ENCODE measurements around the gene MRGPRX2. TPM values are rescaled to one million over a fixed set of nuclear protein-coding genes. Genes with fewer than 3 reads are reported as not detected.

The MRGPRX2 gene
- total RNA-seq, 1 experiment from 2014 or later: not detected

GRCh38 chr11:19018901-19019300 is 41.6 kb downstream of the MRGPRX2 start:
- no peaks in the 10 kb centered on the region for H3K9me3 ChIP-seq
- H3K4me3 ChIP-seq (ENCODE audit: low read depth, low read length): no peak overlapping the region
- ChIA-PET POLR2A (no interaction called here), CTCF (no interaction called here)
- H3K4me1 ChIP-seq: 0 out of 2 replicates have a peak, but pooled peaks cover under 1% of the 10 kb centered on the region
- Mint-ChIP-seq H3K27ac (ENCODE audit: unreplicated experiment) (no peak overlapping the region), H3K4me1 (ENCODE audit: low read depth, unreplicated experiment) (no peaks in the 10 kb centered on the region), H3K9me3 (ENCODE audit: unreplicated experiment) (no peaks in the 10 kb centered on the region), H3K36me3 (ENCODE audit: insufficient read depth, unreplicated experiment) (no peaks in the 10 kb centered on the region), H3K4me3 (ENCODE audit: unreplicated experiment) (no peak overlapping the region), H3K27me3 (ENCODE audit: insufficient read depth, unreplicated experiment) (peaks cover 2% of the 10 kb centered on the region)
- BruUV-seq (replicated peaks): no TSS peak
- no peaks in the 10 kb centered on the region for H3K36me3 ChIP-seq (ENCODE audit: control insufficient read depth, insufficient read depth, low read length)
- intact Hi-C loops (cut with micrococcal nuclease; ENCODE audit: unreplicated experiment): no loop called here
- H3K27me3 ChIP-seq (replicated peaks; ENCODE audit: control insufficient read depth, insufficient read depth, low read length): no peaks in the 10 kb centered on the region
- no peak for TF ChIP-seq CTCF (IDR thresholded peaks at IDR 0.05; ENCODE audit: insufficient read depth in 1 of 2, low read depth in 1 of 2, low read length in 1 of 2, severe bottlenecking in 1 of 2, unreplicated experiment in 1 of 2)
- peak; percentile 71 to 76 for DNase-seq

- ChIA-PET POLR2A (no interaction called here), CTCF (no interaction called here)
- Histone ChIP-seq H3K4me1 (peaks cover 12% of the 10 kb centered on the region; the same call in 1 of the 2 replicates), H3K36me3 (ENCODE audit: control insufficient read depth, insufficient read depth, low read length) (no peaks in the 10 kb centered on the region), H3K4me3 (ENCODE audit: low read depth, low read length) (no peak overlapping the region), H3K27me3 (replicated peaks; ENCODE audit: control insufficient read depth, insufficient read depth, low read length) (no peaks in the 10 kb centered on the region), H3K9me3 (no peaks in the 10 kb centered on the region; the same call in 1 of the 2 replicates)
- no TSS peak for BruUV-seq (replicated peaks)
- TF ChIP-seq CTCF (IDR thresholded peaks at IDR 0.05; ENCODE audit: insufficient read depth in 1 of 2, low read depth in 1 of 2, low read length in 1 of 2, severe bottlenecking in 1 of 2, unreplicated experiment in 1 of 2): no peak
- Mint-ChIP-seq H3K4me3 (ENCODE audit: unreplicated experiment) (no peak overlapping the region), H3K27ac (ENCODE audit: unreplicated experiment) (peak overlapping the region; percentile 53), H3K4me1 (ENCODE audit: low read depth, unreplicated experiment) (peaks cover 13% of the 10 kb centered on the region), H3K9me3 (ENCODE audit: unreplicated experiment) (peaks cover 25% of the 10 kb centered on the region), H3K27me3 (ENCODE audit: insufficient read depth, unreplicated experiment) (no peaks in the 10 kb centered on the region), H3K36me3 (ENCODE audit: insufficient read depth, unreplicated experiment) (no peaks in the 10 kb centered on the region)
- DNase-seq: no peak
- intact Hi-C loops (cut with micrococcal nuclease; ENCODE audit: unreplicated experiment): no loop called here
Measured at GRCh38 chr11:19013181-19013857, 47.2 kb downstream of the MRGPRX2 start.

GRCh38 chr11:19012636-19013035 is 47.9 kb downstream of the MRGPRX2 start:
- H3K4me1 Mint-ChIP-seq (ENCODE audit: low read depth, unreplicated experiment): peaks cover 13% of the 10 kb centered on the region
- no peak overlapping the region for H3K4me3 Mint-ChIP-seq (ENCODE audit: unreplicated experiment)
- no TSS peak for BruUV-seq (replicated peaks)
- TF ChIP-seq CTCF (IDR thresholded peaks at IDR 0.05; ENCODE audit: insufficient read depth in 1 of 2, low read depth in 1 of 2, low read length in 1 of 2, severe bottlenecking in 1 of 2, unreplicated experiment in 1 of 2): no peak
- ChIA-PET CTCF (no interaction called here), POLR2A (no interaction called here)
- no peaks in the 10 kb centered on the region for H3K27me3 Mint-ChIP-seq (ENCODE audit: insufficient read depth, unreplicated experiment)
- no peak overlapping the region for H3K4me3 ChIP-seq (ENCODE audit: low read depth, low read length)
- no peaks in the 10 kb centered on the region; the same call in 1 of the 2 replicates for H3K9me3 ChIP-seq
- H3K27me3 ChIP-seq (replicated peaks; ENCODE audit: control insufficient read depth, insufficient read depth, low read length): no peaks in the 10 kb centered on the region
- no peaks in the 10 kb centered on the region for H3K36me3 Mint-ChIP-seq (ENCODE audit: insufficient read depth, unreplicated experiment)
- H3K9me3 Mint-ChIP-seq (ENCODE audit: unreplicated experiment): peaks cover 31% of the 10 kb centered on the region
- H3K4me1 ChIP-seq: peaks cover 12% of the 10 kb centered on the region; the same call in 1 of the 2 replicates
- intact Hi-C loops (cut with micrococcal nuclease; ENCODE audit: unreplicated experiment): no loop called here
- no peaks in the 10 kb centered on the region for H3K36me3 ChIP-seq (ENCODE audit: control insufficient read depth, insufficient read depth, low read length)
- H3K27ac Mint-ChIP-seq (ENCODE audit: unreplicated experiment): no peak overlapping the region
- no peak for DNase-seq

Other genes with a start within 250 kb of the MRGPRX2 start
- not detected in 2 replicates for gene MRGPRX1, start 121.3 kb downstream of the MRGPRX2 start, total RNA-seq (2022)
- gene ZDHHC13, start 56.5 kb upstream of the MRGPRX2 start, total RNA-seq (2022): 21.4 and 21.8 TPM in 2 replicates
- not detected in 2 replicates for gene CSRP3, start 141.3 kb upstream of the MRGPRX2 start, total RNA-seq (2022)
- 38.1 and 38.4 TPM in 2 replicates for gene E2F8, start 180.2 kb upstream of the MRGPRX2 start, total RNA-seq (2022)

All from Caco-2 (cell line).